ES-I3 (cell line): Measurements from ENCODE around the gene MED26.

ENCODE experiments used
- H3K36me3 ChIP-seq: 2 replicates; pipeline ENCODE4 v1.6.1; 2013; ENCODE audit warnings: mild to moderate bottlenecking, low read length, control low read depth, moderate library complexity; ENCODE audit not compliant: insufficient read depth
- H3K4me1 ChIP-seq: 2 replicates; pipeline ENCODE4 v1.6.1; 2013; ENCODE audit warnings: mild to moderate bottlenecking, control low read depth, low read length; ENCODE audit not compliant: insufficient read depth
- H3K9ac ChIP-seq: 2 replicates; pipeline ENCODE4 v1.6.1; 2013; ENCODE audit warnings: low read depth, mild to moderate bottlenecking, low read length, moderate library complexity
- H3K9me3 ChIP-seq: 2 replicates; pipeline ENCODE4 v1.6.1; 2013; ENCODE audit warnings: mild to moderate bottlenecking, low read length, moderate library complexity; ENCODE audit not compliant: control insufficient read depth, insufficient read depth

Gene MED26

DNA sequence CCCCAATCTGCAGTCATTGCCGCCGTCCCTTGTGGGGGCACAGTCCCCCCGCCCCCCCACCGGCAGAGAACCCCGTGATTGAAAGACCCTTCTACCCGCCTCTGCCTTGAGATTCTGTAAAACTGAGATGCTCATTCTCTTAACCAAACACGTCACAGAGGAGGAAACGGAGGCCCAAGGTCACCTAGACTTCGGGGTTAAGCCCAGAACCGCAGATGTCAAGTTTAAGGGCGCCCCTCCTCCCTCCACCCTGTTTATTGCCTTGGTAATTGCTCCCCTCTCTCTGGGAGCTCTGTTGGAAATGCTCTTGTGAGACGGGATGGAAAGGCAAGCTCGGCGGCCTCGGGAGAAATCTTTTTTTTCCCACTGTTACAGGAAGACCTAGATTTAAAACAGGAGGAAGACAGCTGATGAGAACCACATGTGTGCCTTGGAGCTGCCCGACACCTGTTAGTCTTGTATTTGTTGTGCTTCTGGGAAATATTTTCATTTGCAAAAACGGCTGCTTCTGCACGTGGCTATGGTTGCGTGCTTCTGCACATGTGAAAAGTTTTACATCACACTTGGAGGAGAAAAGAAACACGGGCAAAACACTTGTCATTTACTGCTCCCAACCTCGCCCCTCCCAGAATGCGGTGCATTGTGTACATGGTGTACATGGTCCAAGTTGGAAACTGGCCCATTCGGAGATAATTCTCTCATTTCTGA is 1.1 kb upstream of the MED26 start:
- H3K9ac ChIP-seq: peak overlapping the region; percentile 89
- H3K9me3 ChIP-seq: no peaks in the 10 kb centered on the region
- H3K36me3 ChIP-seq: peaks cover under 1% of the 10 kb centered on the region; the same call in 1 of the 2 replicates
- H3K4me1 ChIP-seq: peaks cover 27% of the 10 kb centered on the region

DNA sequence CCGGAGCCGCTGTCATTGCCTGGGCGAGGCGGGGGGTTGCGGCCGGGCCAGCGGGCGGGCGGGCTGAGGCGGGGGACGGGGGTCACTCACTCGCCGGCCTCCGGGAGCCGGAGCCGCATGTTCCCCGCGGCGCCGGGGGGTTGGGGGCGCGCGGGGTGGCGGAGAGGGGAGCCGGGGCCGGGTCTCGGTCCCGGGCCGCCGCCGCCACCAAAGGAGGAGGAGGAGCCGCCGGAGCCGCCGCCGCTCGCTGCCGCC is 149 bp downstream of the MED26 start:
- Histone ChIP-seq H3K36me3 (peaks cover 9% of the 10 kb centered on the region), H3K9me3 (no peaks in the 10 kb centered on the region), H3K4me1 (peaks cover 29% of the 10 kb centered on the region), H3K9ac (peak overlapping the region; percentile 79)

DNA sequence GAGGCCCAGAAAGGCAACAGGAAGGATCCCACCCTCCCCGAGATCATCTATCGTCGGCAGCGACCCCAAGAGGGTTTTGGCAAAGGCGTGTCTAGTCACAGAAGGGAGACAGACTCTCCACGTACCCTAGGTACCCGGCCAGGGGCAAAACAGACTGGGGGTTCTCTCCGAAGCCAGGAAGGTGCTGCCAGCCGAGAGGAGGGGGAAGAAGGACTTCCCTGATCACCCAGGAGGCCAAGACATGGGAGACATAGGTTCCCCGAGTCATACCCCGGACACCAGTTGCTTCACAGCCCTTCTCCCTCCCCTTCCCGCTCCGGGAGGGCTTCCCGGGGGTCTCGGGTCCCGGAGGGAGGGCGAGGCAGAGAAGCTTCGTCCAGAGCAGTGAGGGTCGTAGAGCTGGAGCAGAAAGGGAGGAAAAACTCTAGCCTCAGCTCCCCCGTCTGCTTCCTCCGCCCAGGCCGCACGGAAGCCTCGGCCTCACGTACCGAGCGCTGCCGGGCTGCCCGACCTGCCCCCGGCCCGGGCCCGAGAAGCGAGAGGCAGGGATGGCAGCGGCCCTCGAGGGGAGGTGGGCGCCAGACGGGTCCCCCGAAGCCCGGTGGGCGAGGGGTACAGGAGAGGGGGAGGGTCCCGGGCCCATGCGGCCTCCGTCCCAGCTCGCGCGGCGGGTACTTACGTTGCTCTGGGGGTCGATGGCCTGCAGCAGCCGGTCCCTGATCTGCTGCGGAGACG is 644 bp downstream of the MED26 start:
- Histone ChIP-seq H3K9ac (peak overlapping the region; percentile 79), H3K9me3 (no peaks in the 10 kb centered on the region), H3K4me1 (peaks cover 29% of the 10 kb centered on the region), H3K36me3 (peaks cover 9% of the 10 kb centered on the region)

DNA sequence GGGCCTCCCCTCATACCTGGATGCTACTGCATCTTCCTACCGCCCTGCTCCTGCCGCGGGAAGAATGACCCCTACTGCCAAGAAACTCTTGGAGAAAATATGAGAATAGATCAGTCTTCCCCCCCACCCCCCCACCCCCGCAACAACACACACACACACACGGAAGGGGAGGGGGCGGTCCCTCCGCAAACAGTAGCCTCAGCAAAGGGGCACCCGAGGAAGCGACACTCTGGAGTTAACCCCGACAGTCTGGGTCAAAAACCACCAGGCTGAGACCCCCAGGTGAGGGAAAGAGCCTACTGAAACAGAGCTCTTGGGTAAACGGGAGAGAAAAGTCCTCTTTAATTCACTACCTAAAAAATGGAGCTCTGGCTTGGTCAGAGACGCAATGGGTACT is 1.2 kb downstream of the MED26 start:
- Histone ChIP-seq H3K9ac (peak overlapping the region; percentile 79), H3K36me3 (peaks cover 9% of the 10 kb centered on the region), H3K9me3 (no peaks in the 10 kb centered on the region)

DNA sequence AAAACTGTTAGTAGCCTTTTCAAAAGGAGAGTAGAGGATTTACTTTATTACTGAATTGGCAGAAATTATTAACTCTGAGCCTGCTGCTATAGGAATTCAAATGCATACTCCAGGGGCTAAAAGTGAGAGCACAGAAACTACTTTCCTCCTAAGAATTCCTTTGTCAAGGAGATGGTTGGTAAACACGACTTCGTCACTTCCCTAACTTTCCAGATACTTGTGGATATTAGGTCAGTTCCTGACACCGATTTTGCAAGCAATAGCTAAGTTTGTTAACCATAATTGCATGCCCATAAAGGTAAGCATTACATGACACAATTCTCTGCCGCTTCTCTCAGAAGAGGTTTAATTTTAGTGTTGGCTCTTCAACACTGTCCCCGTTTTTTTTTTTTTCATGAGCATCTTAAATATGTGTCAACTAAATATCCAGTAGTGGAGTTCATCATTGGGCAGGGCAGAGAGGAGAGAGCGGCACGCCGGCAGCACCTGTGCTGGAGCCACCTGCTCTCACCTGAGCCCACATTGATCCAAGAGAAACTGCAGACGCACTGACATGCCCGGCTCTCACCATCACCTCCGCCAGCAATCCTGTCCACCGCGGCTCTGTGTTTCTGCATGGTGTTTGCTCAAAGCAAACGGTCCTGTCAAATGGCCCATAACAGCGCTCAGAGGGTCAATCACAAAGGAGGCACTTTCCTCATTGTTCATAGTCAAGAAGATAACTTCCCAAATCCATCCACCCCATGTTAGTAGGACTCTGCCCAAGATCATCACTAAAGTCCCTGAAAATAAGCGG is 2.6 kb downstream of the MED26 start:
- peaks cover 9% of the 10 kb centered on the region for H3K36me3 ChIP-seq

More for the DNA sequence above, 1.2 kb downstream of the MED26 start:
- H3K4me1 ChIP-seq: peaks cover 29% of the 10 kb centered on the region

DNA sequence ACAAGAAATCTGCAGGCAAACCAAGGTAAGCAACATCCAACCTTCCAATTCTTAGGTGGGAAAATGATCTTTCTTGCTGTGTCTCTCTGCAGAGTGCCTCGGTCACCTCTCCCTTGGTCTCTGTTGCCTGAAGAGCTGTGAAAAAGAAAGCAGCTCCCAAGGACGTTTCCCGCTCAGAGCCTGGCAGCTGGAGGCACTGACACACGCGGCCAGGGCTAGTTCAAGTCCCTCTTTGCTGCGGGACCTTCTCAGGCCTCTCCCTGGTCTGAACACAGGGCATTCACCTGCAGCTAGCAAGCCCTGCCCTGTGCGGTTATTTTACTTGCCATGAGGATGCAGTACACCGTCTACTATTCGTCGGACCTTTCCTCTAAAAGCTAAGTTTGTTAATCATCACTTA is 3.8 kb downstream of the MED26 start:
- Histone ChIP-seq H3K9ac (no peak overlapping the region), H3K4me1 (peaks cover 25% of the 10 kb centered on the region), H3K36me3 (peaks cover 9% of the 10 kb centered on the region), H3K9me3 (no peaks in the 10 kb centered on the region)

More for the DNA sequence above, 2.6 kb downstream of the MED26 start:
- Histone ChIP-seq H3K9ac (no peak overlapping the region), H3K9me3 (no peaks in the 10 kb centered on the region), H3K4me1 (peaks cover 29% of the 10 kb centered on the region)

DNA sequence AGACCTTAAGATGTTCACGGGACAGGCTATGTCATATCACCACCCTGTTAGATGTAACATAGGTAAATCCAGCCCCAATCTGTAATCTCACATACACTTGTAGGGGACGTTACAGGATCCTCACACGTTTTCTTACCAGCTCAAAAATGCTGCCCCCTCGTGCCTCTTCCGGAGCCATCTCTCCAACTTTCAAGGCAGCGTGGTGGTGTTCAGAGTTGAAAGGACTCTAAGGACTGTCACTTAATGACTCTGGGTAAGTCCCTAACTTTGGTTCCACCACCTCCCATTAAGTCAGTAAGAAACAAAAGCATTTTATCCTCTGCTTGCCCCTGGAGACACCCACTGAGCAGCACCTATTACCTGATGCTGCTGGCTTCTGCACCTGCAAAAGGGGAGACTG is 4.4 kb downstream of the MED26 start:
- Histone ChIP-seq H3K4me1 (peaks cover 25% of the 10 kb centered on the region), H3K36me3 (peaks cover 9% of the 10 kb centered on the region), H3K9ac (no peak overlapping the region), H3K9me3 (no peaks in the 10 kb centered on the region)

DNA sequence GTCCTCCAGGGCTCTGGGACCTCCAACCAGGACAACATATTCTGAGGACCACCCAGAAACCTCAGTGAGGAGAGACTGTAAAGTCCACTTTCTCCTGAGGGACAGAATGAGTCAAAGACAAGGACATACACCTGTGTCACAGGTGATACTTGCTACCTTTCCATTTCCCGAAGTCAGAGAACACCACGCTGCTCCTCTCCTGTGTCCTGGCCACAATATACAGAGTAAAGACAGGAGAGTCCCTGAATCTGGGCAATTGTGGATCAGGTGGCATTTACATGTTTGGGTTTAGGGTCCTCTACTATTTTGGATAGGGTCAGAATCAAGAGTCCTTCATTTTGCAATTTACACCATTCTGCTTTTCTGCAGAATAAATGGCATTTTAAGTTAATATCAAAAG is 4.9 kb downstream of the MED26 start:
- peaks cover 9% of the 10 kb centered on the region for H3K36me3 ChIP-seq
- peaks cover 25% of the 10 kb centered on the region for H3K4me1 ChIP-seq
- H3K9ac ChIP-seq: no peak overlapping the region

DNA sequence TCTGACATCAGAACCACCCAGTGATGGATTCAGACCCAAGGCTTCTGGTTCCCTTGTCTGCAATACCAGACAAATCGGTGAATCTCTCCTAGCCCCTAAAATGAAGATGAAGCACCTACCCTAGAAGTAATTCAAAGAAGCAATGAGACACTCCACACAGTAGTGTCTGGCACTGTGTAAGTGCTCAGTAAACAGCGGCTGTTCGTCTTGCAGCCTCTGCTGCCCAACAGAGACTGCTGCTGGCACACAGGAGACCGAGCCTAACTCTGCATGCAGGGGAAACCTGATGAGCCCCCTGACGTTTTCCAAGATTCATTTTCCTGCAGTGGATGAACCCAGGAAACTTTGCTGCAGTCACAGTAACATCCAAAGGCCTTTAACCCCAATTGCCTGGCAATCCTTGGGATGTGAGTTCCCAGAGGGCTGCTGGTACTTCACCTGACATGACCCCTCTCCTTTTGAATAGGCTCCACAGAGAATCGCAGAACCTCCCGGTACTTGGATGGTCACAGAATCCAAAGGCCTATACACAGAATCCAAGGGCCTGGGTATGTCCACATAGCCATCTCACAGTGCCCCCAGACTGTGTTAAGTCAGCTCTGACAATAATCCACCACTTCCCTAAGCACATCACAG is 6.7 kb downstream of the MED26 start:
- Histone ChIP-seq H3K9ac (no peak overlapping the region), H3K36me3 (peaks cover 9% of the 10 kb centered on the region), H3K4me1 (peaks cover 23% of the 10 kb centered on the region), H3K9me3 (no peaks in the 10 kb centered on the region)

More for the DNA sequence above, 4.9 kb downstream of the MED26 start:
- no peaks in the 10 kb centered on the region for H3K9me3 ChIP-seq

DNA sequence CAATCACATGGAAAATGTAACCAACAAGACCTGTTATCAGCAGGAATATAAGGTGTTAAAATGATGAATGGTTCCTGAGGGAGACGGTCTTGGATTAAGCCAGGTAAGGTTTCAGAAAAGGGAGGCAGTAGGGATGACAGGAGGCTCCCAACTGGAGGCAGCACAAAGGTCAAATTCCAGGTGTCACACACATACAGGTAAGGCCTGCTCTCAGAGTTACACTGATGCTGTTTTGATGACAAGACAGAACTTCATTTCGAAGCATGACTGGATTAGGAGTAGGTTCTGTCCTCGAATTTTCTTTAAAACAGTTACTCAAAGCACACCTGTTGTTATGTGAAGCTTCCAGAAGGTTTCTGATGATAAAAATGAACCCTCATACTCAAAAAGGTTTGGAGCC is 7.4 kb downstream of the MED26 start:
- H3K36me3 ChIP-seq: peaks cover 9% of the 10 kb centered on the region
- no peak overlapping the region for H3K9ac ChIP-seq
- H3K9me3 ChIP-seq: no peaks in the 10 kb centered on the region
- H3K4me1 ChIP-seq: peaks cover 19% of the 10 kb centered on the region

DNA sequence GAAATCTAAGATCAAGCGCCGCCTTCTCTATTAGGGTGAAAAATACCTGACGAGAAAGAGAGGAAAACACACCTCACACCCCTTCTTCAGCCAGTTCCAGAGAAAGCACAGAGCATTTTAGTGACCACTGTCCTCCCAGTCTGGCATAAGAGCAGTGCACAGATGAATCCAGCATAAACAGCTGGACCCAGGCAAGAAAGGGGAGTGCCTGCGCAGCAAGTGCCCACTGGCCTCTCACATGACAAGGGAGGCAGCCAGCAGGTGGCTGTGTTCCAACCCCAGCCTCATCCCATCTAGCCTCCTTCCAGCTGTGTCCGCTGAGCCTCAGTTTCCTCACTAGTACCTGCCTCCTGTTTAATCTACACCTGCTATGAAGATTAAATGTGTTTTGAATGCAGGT is 8.0 kb downstream of the MED26 start:
- Histone ChIP-seq H3K9ac (no peak overlapping the region), H3K36me3 (peaks cover 9% of the 10 kb centered on the region), H3K9me3 (no peaks in the 10 kb centered on the region), H3K4me1 (peaks cover 13% of the 10 kb centered on the region)

DNA sequence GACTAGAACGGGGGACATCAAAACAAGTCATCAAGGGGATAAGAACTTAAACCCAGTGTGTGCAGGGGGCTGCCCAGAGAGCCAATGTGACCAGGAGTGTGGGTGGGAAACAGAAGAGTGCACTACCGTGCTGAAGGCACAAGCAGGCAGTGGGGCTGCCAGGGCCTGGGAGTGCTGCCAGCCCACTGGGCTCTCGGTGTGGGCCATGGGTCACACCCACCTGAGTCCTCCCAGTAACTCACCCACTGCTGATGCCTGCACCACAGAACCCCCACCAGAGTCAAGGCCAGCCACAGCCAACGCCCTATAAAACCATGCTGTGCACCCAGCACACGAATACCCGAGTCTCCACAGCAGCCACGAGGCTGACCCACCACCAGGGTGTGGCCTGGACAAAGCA is 8.5 kb downstream of the MED26 start:
- no peak overlapping the region for H3K9ac ChIP-seq

DNA sequence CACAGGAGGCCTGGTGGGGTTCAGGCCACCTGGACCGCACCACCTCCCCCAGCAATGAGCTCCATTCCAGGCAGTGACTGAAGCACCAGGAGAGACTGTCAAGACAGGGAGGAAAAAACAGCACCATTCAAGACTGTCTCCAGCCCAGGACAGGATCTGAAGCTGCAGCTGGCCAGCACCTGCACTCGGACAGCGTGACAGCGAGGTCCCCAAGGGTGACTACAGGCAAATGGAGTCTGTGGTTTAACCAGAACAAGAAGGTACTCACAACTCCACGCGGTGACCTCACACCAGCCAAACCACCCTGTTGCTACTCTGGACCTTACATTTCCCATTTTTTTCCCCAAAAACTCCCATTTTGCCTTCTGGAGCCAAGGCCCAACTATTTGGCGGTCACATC is 9.8 kb downstream of the MED26 start:
- Histone ChIP-seq H3K4me1 (peaks cover 3% of the 10 kb centered on the region; the same call in 1 of the 2 replicates), H3K36me3 (peaks cover 2% of the 10 kb centered on the region; the same call in 1 of the 2 replicates), H3K9ac (no peak overlapping the region), H3K9me3 (no peaks in the 10 kb centered on the region)

More for the DNA sequence above, 8.5 kb downstream of the MED26 start:
- H3K4me1 ChIP-seq: peaks cover 8% of the 10 kb centered on the region
- no peaks in the 10 kb centered on the region for H3K9me3 ChIP-seq
- peaks cover 9% of the 10 kb centered on the region for H3K36me3 ChIP-seq

DNA sequence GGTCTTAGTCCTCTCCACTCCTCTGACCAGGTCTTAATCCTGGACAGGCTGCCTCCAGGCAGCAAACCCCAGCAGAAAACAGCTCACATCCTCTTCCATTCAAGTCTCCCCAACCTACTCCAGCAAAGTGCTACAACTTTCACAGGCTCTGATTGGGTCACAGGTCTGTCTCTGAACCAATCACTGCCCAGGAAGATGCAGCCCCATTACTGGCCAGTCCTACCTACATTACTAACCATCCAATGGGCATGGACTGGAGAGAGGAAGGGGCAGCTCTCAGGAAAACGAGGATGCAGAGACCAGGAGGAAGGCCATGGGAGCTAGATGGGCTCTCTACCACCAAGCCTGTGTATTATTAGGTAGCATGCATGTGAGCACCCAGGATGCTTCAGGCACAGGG is 12.2 kb downstream of the MED26 start:
- Histone ChIP-seq H3K36me3 (no peaks in the 10 kb centered on the region), H3K4me1 (peaks cover 3% of the 10 kb centered on the region; the same call in 1 of the 2 replicates), H3K9ac (no peak overlapping the region), H3K9me3 (no peaks in the 10 kb centered on the region)
